ENCODE data around the gene ODF4.

The ODF4 gene

DNA sequence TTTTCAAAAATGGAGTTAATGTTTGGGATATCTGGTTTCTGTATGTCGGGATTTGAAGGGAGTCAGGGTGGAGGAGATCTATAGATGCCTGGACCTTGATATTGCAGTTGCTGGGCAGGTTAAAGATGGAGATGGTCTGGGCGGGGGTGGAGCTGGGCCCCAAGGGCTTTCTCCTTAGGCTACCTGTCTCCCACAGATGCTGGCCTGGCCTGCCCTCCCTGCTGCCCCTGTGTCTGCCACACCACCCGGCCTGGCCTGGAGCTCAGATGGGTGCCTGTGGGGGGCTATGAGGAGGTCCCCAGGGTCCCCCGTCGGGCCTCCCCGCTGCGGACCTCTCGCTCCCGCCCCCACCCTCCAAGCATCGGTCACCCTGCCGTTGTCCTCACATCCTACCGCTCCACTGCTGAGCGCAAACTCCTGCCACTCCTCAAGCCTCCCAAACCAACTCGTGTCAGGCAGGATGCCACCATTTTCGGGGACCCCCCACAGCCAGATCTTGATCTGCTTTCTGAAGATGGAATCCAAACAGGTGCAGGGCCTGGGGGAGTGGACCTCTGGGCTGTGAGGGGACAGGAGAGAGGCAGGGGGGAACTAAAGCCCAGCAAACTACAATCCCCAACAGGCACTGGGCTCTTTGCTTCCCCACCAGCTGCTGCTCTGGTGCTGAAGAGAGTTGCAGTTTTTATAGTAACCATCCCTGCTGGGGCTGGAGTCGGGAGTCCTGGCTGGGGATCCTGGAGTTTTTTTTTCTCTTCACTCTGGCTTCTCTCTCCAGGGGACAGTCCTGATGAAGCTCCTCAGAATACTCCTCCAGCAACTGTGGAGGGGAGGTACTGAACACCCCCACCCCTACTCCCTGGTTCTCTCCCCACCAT lies 26.7 kb upstream of the ODF4 start:
- TF ChIP-seq, protein P1, sequence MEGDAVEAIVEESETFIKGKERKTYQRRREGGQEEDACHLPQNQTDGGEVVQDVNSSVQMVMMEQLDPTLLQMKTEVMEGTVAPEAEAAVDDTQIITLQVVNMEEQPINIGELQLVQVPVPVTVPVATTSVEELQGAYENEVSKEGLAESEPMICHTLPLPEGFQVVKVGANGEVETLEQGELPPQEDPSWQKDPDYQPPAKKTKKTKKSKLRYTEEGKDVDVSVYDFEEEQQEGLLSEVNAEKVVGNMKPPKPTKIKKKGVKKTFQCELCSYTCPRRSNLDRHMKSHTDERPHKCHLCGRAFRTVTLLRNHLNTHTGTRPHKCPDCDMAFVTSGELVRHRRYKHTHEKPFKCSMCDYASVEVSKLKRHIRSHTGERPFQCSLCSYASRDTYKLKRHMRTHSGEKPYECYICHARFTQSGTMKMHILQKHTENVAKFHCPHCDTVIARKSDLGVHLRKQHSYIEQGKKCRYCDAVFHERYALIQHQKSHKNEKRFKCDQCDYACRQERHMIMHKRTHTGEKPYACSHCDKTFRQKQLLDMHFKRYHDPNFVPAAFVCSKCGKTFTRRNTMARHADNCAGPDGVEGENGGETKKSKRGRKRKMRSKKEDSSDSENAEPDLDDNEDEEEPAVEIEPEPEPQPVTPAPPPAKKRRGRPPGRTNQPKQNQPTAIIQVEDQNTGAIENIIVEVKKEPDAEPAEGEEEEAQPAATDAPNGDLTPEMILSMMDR (IDR thresholded peaks at IDR 0.05) = no peak
- no peak overlapping the region for H3K4me3 ChIP-seq

DNA sequence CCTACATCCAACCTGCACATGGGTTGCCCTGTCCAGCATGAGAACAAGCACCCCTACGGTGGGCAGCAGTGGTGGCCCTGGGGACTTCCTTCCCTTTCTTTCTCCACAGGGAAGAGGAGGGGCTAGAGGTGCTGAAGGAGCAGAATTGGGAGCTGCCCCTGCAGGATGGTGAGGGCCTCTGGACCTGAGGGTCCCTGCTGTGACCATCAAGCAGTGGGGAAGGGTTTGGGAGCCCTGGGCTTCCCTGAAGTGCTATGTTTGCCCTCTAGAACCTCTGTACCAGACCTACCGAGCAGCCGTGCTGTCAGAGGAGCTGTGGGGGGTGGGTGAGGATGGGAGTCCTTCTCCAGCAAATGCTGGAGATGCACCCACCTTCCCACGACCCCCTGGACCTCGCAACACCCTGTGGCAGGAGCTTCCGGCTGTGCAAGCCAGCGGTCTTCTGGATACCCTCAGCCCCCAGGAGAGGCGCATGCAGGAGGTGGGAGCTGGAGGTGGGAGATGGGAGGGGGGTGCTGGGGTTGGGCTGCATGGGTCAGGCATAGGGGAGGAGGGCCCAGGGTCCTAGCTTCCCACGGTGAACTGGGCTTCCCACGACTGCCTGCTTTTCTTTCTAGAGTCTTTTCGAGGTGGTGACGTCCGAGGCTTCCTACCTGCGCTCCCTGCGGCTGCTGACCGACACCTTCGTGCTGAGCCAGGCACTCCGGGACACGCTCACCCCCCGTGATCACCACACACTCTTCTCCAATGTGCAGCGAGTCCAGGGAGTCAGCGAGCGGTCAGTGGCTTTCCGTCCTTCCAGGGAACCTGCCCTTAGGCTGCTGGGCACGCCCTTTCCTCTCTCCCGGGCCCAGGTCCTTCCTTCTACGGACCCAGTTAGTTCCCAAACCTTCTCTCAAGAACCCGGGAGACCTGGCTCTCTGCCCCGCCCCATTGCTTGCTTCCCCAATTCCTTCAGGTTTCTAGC lies 24.6 kb upstream of the ODF4 start:
- H3K4me3 ChIP-seq = no peak overlapping the region
- TF ChIP-seq, protein P1 (IDR thresholded peaks at IDR 0.05) = no peak
- DNase-seq = no peak
- intact Hi-C loops (cut with DNase I; ENCODE audit: low total_unique reads) = loop anchor here (5.0 kb wide), 1 partner anchor 53 kb away; no protein-coding TSS in a partner anchor
- peaks cover 0 to 16% (median 9%) of the 10 kb centered on the region in 4 donors for H3K4me1 ChIP-seq
- H3K9me3 ChIP-seq = no peaks in the 10 kb centered on the region
- H3K27me3 ChIP-seq = peaks cover 0 to 72% of the 10 kb centered on the region in 2 donors
- H3K27ac ChIP-seq = no peak overlapping the region
- no peaks in the 10 kb centered on the region for H3K36me3 ChIP-seq

More for the DNA sequence above, 26.7 kb upstream of the ODF4 start:
- DNase-seq = no peak
- Histone ChIP-seq H3K27ac (no peak overlapping the region), H3K9me3 (no peaks in the 10 kb centered on the region), H3K27me3 (peaks cover 0 to 66% of the 10 kb centered on the region in 2 donors), H3K36me3 (no peaks in the 10 kb centered on the region), H3K4me1 (peaks cover 0 to 16% (median 9%) of the 10 kb centered on the region in 4 donors)
- intact Hi-C loops (cut with DNase I; ENCODE audit: low total_unique reads) = loop anchor here (5.0 kb wide), 1 partner anchor 51 kb away; no protein-coding TSS in a partner anchor

DNA sequence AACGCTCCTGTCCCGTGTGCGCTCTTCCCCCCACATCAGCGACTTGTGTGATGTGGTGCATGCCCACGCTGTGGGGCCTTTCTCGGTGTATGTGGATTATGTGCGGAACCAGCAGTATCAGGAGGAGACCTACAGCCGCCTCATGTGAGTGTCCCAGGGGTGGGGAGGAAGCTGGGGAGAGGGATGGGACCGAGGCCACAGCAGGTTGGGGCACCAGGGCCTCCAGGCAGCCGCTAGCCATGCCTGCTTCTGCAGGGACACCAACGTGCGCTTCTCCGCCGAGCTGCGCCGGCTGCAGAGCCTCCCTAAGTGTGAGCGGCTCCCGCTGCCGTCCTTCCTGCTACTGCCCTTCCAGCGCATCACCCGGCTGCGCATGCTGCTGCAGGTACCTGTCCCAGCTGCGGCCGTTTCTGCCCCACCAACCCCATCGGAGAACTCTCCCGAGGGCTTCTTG lies 23.8 kb upstream of the ODF4 start:
- Histone ChIP-seq H3K27me3 (peaks cover 0 to 70% of the 10 kb centered on the region in 2 donors), H3K4me1 (peaks cover 0 to 16% (median 9%) of the 10 kb centered on the region in 4 donors), H3K9me3 (no peaks in the 10 kb centered on the region), H3K4me3 (no peak overlapping the region), H3K36me3 (no peaks in the 10 kb centered on the region), H3K27ac (no peak overlapping the region)
- intact Hi-C loops (cut with DNase I; ENCODE audit: low total_unique reads) = no loop called here
- TF ChIP-seq, protein P1 (IDR thresholded peaks at IDR 0.05) = no peak
- no peak for DNase-seq

DNA sequence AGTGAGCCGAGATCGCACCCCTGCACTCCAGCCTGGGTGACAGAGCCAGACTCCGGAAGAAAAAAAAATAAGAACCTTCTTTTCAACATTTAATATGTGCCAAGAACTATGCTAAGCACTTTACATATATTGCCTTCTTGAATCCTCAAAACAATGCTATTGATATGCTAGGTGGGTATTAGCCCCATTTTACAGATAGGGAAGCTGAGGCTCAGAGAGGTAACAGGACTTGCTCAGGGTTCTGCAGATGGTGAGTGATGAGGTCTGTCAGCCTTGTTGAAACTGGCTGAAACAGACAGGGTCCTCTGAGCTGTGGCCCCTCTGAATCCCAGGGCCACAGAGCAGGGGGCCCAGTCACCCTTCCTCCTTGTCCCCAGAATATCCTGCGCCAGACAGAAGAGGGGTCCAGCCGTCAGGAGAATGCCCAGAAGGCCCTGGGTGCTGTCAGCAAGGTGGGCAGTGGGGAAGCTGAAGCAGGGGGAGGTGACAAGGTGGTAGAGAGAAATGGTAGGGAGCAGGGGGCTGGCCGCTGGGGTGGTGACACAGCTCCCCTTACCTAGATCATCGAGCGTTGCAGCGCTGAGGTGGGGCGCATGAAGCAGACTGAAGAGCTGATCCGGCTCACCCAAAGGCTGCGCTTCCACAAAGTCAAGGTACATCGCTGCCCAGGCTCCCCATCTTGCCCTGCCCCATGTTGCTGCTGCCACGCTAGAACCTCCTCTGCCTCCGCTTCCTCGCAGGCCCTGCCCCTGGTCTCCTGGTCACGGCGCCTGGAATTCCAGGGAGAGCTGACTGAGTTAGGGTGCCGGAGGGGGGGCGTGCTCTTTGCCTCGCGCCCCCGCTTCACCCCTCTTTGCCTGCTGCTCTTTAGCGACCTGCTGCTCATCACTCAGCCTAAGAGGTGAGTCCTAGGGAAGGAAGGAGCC lies 21.4 kb upstream of the ODF4 start:
- TF ChIP-seq, protein P1 (IDR thresholded peaks at IDR 0.05) = no peak
- no peak for DNase-seq
- Histone ChIP-seq H3K9me3 (no peaks in the 10 kb centered on the region), H3K27ac (no peak overlapping the region), H3K27me3 (peaks cover 0 to 46% of the 10 kb centered on the region in 2 donors), H3K4me3 (no peak overlapping the region), H3K36me3 (no peaks in the 10 kb centered on the region), H3K4me1 (peaks cover 0 to 16% (median 9%) of the 10 kb centered on the region in 4 donors)
- intact Hi-C loops (cut with DNase I; ENCODE audit: low total_unique reads) = no loop called here

Data from tibial artery (tissue), 4 donors.